Epithelial cell of proximal tubule (primary cell): ENCODE data around the gene ZMAT5. TPM values are rescaled to one million over a fixed set of nuclear protein-coding genes. Genes with fewer than 3 reads are reported as not detected.
"Not testable (repeated sequence)": the region's sequence is repeated elsewhere in the genome, so short reads cannot be mapped to it uniquely, and the experiment has no call there.

ENCODE experiments used
- DNase-seq: peaks from one replicate; pipeline ENCODE4 v3.0.0-alpha.2; 2011; ENCODE audit warnings: low read depth
- H3K4me3 ChIP-seq: 2 replicates; pipeline ENCODE4 v1.5.1; 2011; ENCODE audit warnings: low read depth, mild to moderate bottlenecking, low read length
- CTCF ChIP-seq: conservative IDR thresholded peaks from 2 replicates; pipeline ENCODE4 v1.5.1; 2012; ENCODE audit warnings: low read depth, mild to moderate bottlenecking, low read length
- total RNA-seq: library from RNA; depleted of rRNA; stranded (reverse); fragments of >200 nt; gene quantifications from 2 replicates; pipeline ENCODE4 v1.2.3, GENCODE V29; 2015

Gene ZMAT5
- total RNA-seq, 1 donor from 2014 or later: 24.8 TPM

GRCh38 chr22:29756341-29756740 lies 10.5 kb downstream of the ZMAT5 start:
- no peak for DNase-seq
- TF ChIP-seq CTCF: no peak
- H3K4me3 ChIP-seq: no peak overlapping the region

GRCh38 chr22:29755889-29756288 lies 10.9 kb downstream of the ZMAT5 start:
- TF ChIP-seq CTCF: no peak
- H3K4me3 ChIP-seq: no peak overlapping the region
- no peak for DNase-seq

GRCh38 chr22:29754658-29755395 lies 12.0 kb downstream of the ZMAT5 start:
- DNase-seq, H3K4me3 ChIP-seq: not testable (repeated sequence)

GRCh38 chr22:29753808-29754657 lies 12.8 kb downstream of the ZMAT5 start:
- no peak for TF ChIP-seq CTCF
- no peak overlapping the region for H3K4me3 ChIP-seq
- DNase-seq: no peak

- no peak overlapping the region for H3K4me3 ChIP-seq
- no peak for TF ChIP-seq CTCF
- DNase-seq: no peak
Measured at GRCh38 chr22:29751669-29752068, 15.1 kb downstream of the ZMAT5 start.

- TF ChIP-seq CTCF: no peak
- H3K4me3 ChIP-seq: no peak overlapping the region
- no peak for DNase-seq
Measured at GRCh38 chr22:29750559-29751538, 16.0 kb downstream of the ZMAT5 start.

GRCh38 chr22:29750029-29750428 lies 16.8 kb downstream of the ZMAT5 start:
- H3K4me3 ChIP-seq: no peak overlapping the region
- no peak for DNase-seq
- no peak for TF ChIP-seq CTCF
